Mucosa of stomach (tissue), 1 donor: ENCODE measurements around the gene SLC25A17.
"Not testable (repeated sequence)": the region's sequence is repeated elsewhere in the genome, so short reads cannot be mapped to it uniquely, and the experiment has no call there.

Experiments used
- H3K27me3 ChIP-seq: one replicate; pipeline ENCODE4 v1.7.0; 2013; ENCODE audit warnings: mild to moderate bottlenecking, low read length; ENCODE audit not compliant: control insufficient read depth, insufficient read depth
- H3K36me3 ChIP-seq: one replicate; pipeline ENCODE4 v1.7.0; 2013; ENCODE audit warnings: low read length; ENCODE audit not compliant: control insufficient read depth, insufficient read depth
- H3K4me1 ChIP-seq: one replicate; pipeline ENCODE4 v1.7.0; 2013; ENCODE audit warnings: mild to moderate bottlenecking, low read length; ENCODE audit not compliant: control insufficient read depth, insufficient read depth
- H3K4me3 ChIP-seq: one replicate; pipeline ENCODE4 v1.7.0; 2013; ENCODE audit warnings: low read length
- H3K9ac ChIP-seq: one replicate; pipeline ENCODE4 v1.7.0; 2013; ENCODE audit warnings: mild to moderate bottlenecking, low read length, moderate library complexity
- H3K9me3 ChIP-seq: one replicate; pipeline ENCODE4 v1.7.0; 2013; ENCODE audit warnings: mild to moderate bottlenecking, low read length, moderate library complexity; ENCODE audit not compliant: control insufficient read depth
- donor health status: Pancreatic carcinoma.

Gene SLC25A17

GRCh38 chr22:40723396-40723933 is 95.7 kb downstream of the SLC25A17 start:
- H3K9me3 ChIP-seq: no peaks in the 10 kb centered on the region
- no peak overlapping the region for H3K4me3 ChIP-seq
- H3K27me3 ChIP-seq: peaks cover 7% of the 10 kb centered on the region
- H3K9ac ChIP-seq: no peak overlapping the region
- no peaks in the 10 kb centered on the region for H3K36me3 ChIP-seq
- H3K4me1 ChIP-seq: peaks cover under 1% of the 10 kb centered on the region

DNA sequence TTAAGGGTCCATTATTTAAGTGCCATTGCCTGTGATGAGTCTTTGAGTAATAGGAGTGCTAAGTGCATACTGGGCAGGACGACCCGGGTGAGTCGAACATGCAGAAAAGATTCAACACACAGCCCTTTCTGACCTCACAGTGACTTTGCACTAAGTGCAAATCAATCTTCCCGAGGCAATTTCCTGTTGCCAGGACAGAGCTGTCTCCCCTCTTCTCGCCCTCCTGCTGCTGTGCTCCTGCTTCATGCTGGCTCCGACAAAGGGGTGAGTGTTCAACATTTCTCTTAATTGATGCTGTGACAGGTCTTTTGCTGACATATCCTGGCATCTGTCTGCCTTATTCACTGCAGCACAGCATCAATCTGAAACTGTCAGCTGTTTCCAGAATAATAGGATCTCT is 97.9 kb downstream of the SLC25A17 start:
- Histone ChIP-seq H3K4me1 (no peaks in the 10 kb centered on the region), H3K27me3 (peaks cover 7% of the 10 kb centered on the region), H3K4me3 (no peak overlapping the region), H3K9me3 (no peaks in the 10 kb centered on the region), H3K9ac (no peak overlapping the region), H3K36me3 (no peaks in the 10 kb centered on the region)

GRCh38 chr22:40720538-40721256 is 98.4 kb downstream of the SLC25A17 start:
- no peaks in the 10 kb centered on the region for H3K4me1 ChIP-seq
- H3K9me3 ChIP-seq: no peaks in the 10 kb centered on the region
- no peak overlapping the region for H3K4me3 ChIP-seq
- H3K9ac ChIP-seq: no peak overlapping the region
- H3K27me3 ChIP-seq: peaks cover 7% of the 10 kb centered on the region
- H3K36me3 ChIP-seq: no peaks in the 10 kb centered on the region

DNA sequence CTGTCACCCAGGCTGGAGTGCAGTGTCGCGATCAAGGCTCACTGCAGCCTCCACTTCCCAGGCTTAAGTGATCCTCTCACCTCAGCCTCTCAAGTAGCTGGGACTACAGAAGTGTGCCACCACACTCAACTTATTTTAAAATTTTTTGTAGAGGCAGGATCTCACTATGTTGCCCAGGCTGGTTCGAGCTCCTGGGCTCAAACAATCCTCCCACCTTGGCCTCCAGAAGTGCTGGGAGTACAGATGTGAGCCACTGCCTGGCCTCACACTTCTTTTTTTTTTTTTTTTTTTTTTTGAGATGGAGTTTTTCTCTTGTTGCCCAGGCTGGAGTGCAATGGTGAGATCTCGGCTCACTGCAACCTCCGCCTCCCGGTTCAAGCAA is 99.0 kb downstream of the SLC25A17 start:
- H3K4me3 ChIP-seq, H3K36me3 ChIP-seq, H3K9ac ChIP-seq, H3K4me1 ChIP-seq, H3K9me3 ChIP-seq, H3K27me3 ChIP-seq: not testable (repeated sequence)
